Measurements from ENCODE around the gene NAALADL2. TPM values are rescaled to one million over a fixed set of nuclear protein-coding genes. Genes with fewer than 3 reads are reported as not detected.

The NAALADL2 gene
- total RNA-seq, 1 experiment from 2014 or later, result 5.1 TPM

DNA sequence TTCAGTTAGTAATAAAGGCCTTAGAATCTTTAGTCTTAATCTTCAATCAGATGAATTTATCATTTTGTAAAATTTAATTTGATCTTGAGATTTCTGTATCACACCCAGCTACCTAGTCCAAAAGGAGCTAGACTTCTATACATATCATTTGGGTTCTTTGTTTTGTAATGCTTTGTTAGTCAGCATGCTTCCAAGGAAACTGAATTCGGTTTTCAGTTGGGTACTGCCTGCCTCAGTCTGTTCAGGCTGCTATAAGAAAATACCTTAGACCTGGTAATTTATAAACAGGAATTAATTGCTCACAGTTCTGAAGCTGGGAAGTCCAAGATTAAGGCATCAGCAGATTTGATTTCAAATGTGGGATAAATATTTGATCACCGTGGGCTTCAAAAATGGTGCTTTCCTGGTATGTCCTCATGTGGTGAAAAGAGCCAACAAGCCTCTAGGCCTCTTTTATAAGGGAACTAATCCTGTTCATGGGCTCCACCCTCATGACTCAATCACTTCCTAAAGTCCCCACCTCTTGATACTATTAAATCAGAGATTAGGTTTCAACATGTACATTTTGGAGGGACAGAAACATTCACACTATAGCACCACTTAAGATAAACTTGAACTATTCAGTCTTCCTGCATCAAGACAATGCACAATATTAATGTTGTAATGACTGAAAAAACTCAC, 800.7 kb downstream of the NAALADL2 start:
- peak; percentile 37 for DNase-seq (ENCODE audit: low read depth)

DNA sequence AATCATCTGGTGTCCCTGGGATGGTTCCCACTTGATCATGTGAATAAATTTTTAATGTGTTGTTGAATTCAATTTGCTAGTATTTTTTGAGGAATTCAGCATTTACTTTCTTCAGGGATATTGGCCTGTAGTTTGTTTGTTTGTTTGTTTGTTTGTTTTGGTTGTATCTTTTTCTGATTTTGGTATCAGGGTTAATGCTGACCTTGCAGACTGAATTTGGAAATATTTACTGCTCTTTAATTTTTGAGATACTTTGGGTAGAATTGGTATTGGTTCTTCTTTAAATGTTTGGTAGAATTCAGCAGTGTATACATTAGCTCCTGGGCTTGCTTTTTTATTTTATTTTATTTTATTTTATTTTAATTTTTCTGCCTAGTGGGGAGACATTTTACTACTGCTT, 803.7 kb downstream of the NAALADL2 start:
- DNase-seq (ENCODE audit: low read depth), result no peak

DNA sequence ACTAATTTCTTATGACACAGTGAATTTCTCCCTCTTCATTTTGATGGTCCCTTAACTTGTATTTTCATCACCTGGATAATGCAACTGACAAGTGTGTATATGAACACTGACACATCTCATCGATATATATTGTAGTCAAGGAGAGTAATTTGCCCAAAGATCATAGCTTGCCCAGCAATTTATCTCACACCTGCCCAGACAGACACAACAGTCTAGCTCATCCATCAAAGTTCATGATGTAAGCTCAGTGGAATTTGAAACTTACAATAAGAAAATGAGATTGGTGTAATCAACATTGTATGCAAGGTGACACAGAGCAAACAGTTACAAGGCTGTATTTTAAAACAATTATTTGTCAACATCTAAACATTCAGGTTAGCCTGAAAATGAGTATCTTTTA, 805.8 kb downstream of the NAALADL2 start:
- peak; percentile 22 for DNase-seq (ENCODE audit: low read depth)

DNA sequence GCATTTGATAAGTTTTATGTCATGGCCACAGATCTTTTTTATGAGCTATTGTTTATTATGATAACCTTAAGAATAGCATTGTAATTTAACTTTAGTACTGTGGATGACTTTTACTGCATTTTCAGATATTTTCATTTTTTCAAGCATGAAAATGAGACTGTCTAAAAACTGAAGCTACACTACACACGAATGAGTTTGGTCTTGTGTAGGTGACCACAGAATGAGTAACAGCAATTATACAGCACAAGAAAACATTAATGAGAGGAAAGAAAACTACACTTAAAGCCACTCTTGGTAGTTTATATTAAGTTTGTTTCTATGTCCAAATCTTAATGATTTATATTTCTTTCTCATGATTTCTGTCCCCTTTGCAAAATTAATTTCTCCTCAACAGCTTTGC, 809.2 kb downstream of the NAALADL2 start:
- peak; percentile 65 for DNase-seq (ENCODE audit: low read depth)

DNA sequence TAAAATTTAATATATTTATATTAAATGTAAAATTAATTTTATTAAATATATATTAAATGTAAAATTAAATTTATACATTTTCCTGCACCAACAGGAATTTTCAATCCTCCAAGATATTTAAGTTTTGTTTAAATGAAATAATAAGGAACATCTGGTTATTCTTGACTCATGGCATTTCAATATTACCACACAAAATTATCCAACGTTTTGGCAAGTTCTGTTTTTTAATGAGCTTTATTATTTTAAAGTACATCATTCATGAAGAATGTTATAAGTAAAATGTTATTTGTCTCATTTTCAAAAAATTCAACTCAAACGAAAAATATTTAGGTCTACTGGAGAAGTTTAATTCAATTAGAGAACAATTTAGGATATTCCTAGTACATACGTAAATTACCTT, 811.4 kb downstream of the NAALADL2 start:
- no peak for DNase-seq (ENCODE audit: low read depth)

DNA sequence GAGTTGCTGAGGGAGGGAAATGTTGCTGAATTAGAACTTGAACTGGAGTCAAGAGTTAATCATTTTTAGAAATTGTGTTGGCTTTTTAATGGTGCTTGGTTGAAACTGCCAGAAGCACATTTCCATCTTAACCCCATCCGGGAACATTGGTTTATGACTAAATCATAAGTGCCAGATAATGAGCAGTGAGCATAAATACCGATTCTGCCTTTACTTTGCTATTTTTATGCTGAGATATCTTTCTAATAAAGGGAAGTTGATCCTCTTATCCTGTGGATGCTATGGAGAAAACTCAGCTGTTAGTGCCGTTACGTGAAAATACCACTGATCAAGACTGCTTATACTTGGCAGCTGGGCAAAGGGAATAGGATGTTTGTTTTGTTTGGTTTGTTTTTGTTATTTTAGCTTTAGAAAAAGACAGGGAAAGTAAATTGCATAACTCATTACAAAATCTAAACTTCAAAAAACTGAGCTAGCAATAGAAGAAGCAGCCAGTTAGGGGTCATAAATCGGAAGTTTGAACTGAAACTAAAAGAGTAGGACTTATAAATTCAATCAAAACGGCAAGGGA, 813.1 kb downstream of the NAALADL2 start:
- DNase-seq (ENCODE audit: low read depth), result peak; percentile 63

DNA sequence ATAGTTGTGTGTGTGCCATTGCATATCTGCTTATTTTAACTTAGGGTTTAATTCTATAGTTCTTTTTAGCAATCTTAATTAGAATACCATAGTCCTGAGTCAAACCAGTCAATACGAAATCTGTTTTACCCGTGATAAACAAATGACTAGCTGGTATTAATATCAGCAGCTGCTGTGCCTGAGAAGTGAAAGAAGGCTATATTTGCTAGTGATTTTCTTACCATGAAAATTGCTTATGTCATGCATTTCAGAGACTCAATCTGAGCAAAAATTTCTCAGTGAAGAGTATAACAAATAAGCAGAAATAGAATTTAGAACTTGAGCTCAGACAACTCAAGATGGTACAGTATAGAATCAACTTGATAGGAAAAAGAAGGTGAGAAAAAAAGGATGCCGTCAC, 820.4 kb downstream of the NAALADL2 start:
- DNase-seq (ENCODE audit: low read depth), result no peak

DNA sequence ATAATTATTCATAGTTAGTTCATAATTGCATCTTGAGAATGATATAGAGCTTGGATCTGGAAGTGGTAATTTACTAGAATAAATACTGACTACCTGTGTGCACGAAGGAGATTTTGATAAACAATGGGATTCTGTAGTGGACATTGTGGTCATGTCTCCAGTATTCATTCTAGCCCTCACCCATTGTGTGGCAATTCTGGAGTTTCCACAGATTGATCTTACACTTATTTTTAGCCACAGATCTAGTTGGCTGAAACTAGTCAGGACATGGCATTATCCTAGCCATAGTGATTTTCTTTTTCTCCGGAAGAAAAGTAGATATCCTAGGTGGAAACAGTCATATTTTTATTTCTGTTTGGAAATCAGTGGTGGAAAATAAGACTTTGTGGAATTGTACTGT, 833.1 kb downstream of the NAALADL2 start:
- DNase-seq (ENCODE audit: low read depth), result no peak

DNA sequence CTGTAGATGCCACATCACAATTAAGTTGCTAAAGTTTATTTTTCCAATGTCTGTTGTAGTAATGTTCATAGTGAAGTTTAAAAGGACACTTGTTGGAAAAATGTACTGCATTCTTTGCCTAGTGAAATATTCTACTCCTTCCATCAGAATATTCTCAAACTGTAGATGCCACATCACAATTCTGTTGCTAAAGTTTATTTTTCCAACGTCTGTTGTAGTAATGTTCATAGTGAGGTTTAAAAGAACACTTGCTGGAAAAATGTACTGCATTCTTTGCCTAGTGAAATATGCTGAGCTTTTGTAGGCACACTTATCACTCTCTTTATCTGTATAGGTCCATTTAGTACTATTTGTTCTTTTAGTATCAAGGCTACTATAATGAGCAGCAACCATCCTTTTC, 836.1 kb downstream of the NAALADL2 start:
- DNase-seq (ENCODE audit: low read depth), result no peak

DNA sequence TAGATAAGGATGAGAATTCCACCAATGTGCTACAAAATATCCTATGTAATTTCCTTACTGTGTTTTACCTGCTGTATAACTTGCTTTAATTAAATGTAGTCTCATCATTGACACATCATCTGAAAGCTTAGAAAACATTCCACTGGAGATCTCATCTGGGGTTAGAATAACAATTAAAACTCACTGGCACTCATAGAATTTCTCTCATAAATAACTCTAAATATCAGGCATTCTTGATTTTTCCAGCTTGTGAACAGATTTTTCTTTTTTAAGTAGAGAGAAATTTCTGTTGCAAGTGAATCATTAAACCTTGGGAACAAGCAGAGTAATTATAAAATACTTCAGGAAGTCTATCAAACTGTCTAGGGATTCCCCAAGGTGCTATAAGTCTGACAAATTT, 843.8 kb downstream of the NAALADL2 start:
- DNase-seq (ENCODE audit: low read depth), result no peak

DNA sequence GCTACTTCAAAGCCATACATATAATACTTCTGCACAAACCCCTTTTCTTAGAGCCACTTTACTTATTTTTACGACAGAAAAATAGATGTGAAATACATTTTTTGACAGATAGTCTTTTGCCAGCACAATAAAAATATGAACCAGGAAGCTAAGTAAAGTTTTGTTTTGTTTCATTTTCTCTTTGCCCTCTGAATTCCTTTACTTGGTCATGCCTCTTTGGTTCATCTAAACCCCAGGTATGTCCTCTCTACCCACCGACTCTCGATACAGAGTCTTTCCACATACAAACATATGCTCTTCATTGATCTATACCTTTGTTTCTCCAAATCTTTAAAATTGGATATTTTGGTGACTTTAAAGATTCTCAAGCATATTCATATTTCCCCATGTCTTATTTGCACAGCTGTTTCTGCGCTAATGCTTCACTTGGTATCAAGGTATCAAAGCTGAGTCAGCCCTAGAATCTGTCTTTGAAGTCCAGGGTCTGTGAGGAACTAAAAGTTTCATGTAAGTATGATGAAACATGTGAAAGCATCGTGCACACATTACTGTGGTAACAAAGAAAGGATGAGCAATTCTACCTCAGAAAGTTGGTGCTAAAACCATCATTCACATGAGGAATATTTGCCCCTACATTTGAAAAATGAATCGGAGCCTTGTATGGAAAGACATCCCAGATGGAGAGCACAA, 845.4 kb downstream of the NAALADL2 start:
- DNase-seq (ENCODE audit: low read depth), result peak; percentile 12

DNA sequence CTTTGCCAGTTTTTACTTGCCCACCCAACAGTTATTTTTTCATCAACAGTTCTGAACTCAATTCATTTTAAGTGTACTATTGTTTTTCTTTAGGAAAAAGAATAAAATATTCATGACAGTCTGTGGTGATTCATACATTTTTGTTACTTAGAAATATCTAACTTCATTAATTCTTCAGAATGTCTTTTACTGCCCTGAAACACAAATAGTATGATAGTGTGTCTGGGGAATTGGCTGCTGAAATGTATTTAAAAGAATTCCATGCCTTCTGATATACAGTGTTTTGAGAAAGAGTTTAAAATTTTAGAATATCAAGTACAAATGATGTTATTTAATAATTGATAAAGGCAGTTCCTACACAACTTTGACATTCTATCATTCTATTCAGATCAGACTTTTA, 854.1 kb downstream of the NAALADL2 start:
- DNase-seq (ENCODE audit: low read depth), result no peak

DNA sequence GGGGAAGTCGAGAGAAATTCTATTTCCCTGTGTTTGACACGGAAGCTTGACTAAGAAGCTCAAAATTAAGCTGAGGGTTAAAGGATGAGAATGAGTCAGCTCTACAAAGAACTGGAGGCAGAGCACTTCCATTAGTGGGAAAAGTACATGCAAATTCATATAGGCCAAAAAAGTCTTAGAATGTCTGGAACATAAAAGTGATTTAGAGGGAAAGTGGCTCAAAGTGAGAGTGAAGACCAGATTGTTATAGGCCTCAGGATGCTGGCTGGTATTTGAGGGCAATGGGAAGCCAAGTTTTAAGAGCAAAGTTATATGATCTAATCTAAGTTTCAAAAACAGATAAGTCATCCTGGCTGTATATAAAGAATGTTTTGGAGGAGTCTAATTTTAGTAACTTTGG, 857.3 kb downstream of the NAALADL2 start:
- peak; percentile 45 for DNase-seq (ENCODE audit: low read depth)

DNA sequence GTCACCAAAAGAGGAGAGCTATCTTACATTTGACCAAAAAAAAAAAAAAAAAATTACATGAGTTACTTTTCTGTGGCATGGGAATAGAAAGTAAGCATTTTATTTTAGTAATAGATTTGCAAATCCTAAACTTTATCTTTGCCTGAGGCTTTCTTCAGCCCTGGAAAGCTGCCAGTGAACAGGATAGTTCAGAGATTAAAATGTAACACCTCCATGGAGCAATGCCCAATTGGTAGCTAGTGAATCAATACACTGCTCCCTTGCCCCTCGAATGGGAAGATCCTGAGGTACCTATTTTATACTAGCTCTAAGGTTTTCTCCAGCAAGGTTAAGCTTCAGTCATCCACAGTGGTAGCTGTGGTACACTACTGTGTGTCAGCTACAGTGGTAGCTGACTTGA, 867.1 kb downstream of the NAALADL2 start:
- DNase-seq (ENCODE audit: low read depth), result peak; percentile 36

DNA sequence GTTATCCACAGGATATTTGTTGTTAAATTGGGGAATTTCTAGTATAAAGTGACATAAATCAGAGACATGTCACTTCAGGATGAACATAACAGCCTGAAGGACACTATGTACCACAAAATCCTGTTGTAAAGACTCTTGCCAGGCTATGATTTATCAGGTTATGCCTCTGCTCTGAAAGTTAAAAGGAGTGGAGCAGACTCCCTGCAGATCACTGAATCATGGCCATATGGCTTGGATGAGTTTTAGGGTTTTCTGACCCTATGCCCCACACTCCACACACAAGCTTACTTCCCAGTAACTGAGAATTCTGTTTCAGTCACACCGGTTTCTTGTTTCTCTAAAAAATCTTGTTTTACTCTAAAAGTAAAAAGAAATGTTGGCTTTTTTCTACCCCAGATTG, 869.4 kb downstream of the NAALADL2 start:
- peak; percentile 25 for DNase-seq (ENCODE audit: low read depth)

DNA sequence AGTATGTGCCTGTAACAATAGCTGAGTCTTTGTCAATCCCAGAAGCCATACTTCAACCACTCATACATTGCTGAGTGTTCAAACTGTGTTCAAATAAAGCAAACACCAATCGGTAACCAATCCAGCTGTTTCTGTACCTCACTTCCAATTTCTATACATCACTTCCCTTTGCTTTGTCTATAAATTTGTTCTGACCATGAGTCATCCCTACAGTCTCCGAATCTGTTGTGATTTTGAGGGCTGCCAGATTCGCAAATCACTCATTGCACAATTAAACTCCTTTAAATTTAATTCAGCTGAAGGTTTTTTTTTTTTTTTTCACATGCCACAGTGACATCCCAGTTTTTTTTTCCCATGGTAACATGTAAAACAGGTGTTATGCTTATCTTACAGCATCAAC, 870.3 kb downstream of the NAALADL2 start:
- DNase-seq (ENCODE audit: low read depth), result no peak

DNA sequence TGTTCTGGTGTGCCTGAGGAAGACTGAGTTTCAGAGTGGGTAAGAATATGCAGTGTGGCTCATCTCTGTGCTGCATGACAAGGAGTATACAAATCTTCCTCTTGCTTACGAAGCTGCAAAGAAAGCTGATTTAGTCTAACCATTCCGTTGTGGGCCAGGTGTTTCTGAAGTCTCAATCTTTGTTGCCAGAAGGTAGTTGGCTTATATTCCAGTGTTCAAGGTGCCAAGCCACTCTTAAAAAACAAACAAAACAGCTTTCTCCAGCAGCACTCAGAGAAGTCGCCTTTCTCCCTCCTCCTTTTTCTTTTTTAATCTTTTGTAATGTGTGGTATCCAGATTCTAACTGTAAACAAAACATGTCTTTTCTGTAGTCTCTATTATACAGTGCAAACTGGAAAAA, 872.4 kb downstream of the NAALADL2 start:
- DNase-seq (ENCODE audit: low read depth), result no peak

DNA sequence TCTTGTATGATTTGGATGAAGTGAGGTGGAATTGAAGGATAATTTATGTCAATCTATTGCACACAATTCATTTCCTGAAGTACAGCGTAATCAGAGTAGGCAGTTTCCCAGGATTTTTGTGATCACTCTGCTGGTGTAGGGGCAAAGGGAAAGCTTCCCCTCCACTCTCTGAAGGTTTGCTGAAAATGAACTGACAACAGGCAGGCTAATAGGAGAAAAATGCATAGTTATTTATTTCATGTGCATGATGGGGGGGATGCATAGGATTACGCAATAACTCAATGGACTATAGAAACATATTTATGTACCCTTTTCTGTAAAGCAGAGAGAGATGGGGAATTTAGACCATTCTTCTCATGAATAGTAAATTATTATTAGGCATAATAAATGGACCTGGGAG, 872.9 kb downstream of the NAALADL2 start:
- DNase-seq (ENCODE audit: low read depth), result no peak

DNA sequence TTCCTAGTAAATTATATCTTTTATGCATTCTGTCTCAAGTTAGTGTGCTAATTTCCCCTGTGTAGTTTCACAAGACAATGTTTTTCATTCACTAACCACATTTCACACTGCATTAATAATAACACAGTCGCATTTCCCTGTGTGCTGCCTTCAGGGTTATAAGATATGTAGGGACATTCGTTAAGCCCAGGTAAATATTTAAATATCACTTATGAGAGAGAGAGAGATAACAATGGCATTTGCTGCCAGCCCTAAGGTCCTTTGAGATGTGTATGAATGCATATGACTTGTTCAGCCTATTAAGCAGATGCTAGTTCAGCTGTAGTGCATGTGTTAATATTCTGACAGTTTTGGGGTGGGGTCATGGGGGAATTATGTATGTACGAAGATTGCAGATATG, 876.7 kb downstream of the NAALADL2 start:
- no peak for DNase-seq (ENCODE audit: low read depth)

DNA sequence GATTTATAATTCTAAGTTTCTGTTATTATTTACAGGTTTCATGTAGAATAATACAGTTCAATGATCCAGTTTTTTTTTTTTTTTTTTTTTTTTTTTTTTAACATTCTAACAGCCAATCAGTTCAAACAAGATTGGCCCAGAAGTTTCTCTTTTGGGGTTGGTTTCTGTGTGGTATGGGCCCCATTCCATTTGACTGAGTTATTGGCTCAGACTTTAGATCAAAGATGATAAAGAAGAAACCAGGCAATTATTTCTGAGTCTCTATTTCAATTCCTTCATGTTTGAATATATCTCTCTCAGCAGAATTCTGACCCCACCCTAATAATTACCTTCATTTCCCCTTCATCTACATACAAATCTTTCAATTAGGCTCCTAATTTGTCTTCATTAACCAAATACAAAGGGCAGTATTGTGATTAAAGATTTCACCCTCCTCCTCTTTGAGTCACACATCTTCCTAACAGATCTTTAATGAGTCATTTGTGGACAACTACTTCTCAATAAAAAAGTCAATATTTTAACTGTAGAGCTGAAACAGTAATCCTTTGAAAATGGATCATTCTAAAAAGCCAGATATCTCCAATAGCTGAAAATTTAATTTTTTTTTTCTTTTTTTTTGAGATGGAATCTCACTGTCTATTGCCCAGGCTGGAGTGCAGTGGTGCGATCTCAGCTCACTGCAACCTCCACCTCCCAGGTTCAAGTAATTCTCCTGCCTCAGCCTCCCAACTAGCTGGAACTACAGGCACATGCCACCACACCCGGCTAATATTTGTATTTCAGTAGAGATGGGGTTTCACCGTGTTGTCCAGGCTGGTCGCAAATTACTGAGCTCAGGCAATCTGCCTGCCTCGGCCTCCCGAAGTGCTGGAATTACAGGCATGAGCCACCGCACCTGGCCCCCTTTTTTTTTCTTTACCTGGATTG, 878.8 kb downstream of the NAALADL2 start:
- DNase-seq (ENCODE audit: low read depth), result peak; percentile 89

DNA sequence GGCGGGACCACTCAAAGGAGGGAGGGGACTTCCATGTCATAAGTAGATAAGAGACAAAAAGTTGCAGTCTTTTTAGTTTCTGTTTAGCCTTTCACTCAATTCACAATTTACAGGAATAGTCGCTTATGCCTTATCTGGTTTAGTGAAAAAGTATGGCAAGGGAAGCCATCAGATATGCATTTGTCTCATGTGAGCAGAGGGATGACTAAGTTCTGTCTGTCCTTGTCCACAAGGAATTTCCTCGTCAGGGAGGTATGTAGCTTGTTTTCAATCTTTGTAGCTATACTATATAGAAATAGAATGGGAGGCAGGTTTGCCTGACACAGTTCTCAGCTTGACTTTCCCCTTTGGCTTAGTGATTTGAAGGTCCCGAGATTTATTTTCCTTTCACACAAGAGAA, 882.8 kb downstream of the NAALADL2 start:
- DNase-seq (ENCODE audit: low read depth), result peak; percentile 32

DNA sequence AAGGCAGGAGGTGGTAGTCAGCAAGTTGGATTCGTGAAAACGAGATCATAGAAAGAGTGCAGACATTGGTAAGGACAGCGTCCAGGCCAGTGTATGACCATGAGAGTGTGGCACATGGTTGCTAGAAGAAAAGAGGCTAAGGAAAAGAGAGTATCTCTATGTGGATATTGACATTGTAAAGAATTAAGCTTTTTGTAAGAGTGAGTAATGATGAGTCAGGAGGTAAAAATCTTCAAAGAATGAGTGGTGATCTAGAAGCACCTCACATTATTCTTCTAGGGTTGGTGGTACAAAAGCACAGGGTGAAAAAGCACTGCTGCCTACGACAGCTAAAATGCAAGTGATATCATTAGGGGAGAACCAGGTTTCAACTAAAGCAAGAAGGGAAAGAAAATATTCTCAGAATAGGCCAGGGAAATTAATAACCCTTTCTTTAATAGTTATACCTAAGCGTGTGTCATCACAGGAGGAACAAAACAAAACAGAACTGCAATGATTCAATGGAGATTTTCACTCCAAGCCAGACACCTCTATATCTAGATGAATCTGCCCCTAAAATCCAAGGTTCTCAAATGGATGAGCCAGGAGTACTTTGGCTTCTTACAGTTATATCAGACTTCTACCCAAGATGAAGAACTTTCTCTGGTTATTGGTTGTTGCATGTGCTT, 884.7 kb downstream of the NAALADL2 start:
- DNase-seq (ENCODE audit: low read depth), result peak; percentile 91
